HG03442 (cell line): ENCODE data around the gene ZFYVE27.

Experiments used
- ATAC-seq: cut with Tn5 transposase; IDR thresholded peaks from one replicate; pipeline ENCODE4 v1.9.1; 2021; ENCODE audit warnings: mild to moderate bottlenecking, moderate library complexity; ENCODE audit not compliant: unreplicated experiment

Gene ZFYVE27

DNA sequence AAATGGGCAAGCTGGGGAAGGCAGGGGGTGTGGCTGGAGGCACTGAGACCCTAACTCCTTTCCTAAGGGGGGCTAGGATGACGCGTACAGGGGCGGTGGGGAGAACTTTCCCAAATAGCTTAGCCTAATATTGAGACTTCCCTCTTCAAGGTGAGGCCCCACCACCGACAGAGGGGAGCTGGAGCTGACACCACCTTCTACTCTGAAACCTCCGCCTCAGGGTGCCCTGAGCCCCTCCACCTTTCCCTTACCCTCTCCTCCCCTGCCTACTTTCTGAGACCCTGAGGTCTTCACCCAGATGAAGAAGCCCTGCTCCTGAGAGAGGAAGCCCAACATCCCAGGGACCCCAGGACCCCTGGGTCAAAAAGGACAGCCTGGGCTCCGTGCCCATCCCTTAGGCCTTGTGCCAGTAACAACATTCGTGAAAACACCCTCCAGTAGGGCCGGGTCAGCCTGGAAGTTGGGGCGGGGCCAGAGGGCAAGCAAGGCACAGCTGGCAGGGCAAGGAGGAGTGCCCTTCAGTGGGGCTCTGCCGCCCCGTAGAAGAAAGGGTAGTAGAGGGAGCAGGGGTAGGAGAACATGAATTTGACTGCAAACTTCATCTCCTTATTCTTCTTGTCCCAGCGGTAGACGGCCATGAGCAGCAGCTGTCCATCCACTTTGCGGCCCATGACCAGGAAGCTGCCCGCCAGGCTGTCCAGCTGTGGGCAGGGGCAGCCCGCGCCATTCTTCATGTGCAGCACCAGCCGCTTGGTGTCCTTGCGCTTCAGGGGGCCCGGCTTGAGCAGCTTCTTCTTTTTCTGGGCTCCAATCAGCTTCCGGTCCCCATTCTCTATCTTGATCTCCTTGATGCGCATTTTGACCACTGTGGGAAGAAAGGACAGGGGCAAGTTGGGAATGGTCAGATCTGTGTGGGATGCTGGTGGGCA is 30.3 kb downstream of the ZFYVE27 start:
- no peak for ATAC-seq

DNA sequence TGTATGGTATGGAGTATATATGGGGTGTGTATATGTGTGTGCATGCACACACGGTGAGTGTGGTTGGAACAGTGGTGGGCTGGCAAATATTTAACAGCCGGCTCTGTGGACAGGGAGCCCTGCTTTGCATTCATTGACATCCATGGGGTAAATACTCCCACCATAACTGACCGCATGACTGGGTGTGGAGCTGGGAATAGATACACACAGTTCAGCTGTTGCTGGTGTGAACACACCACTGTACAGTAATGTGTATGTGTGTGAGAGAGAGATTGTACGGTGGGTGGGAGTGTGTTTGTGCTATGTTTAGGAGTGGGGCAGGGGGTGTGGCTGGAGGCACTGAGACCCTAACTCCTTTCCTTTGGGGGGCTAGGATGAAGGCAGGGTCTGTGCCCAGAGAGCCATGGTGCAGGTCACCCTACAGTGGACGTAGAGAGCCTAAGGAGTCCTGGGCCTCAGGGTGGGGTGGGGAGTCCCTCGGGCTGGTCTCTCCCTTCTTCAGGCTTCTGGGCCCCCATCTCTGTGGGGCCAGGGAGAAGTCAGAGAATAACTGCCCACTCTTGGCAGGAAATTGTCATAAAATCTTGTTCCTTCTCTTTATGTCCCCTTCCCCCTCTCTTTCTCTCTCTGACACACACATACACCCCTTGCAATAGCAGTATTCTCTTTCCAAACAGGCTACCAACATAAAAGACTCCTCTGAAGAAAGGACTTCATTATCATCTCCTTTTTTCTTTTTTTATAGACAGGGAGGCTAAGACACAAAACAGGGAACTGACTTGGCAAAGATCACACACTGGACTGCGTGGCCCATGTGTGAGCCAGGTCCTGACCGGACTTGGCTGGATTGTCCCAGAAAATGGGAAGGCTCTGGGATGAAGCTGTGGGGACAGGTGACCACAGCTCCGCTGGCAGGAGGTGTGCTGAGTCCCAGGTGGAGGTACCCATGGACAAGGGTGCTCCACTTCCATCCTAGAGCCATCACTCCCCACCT is 31.7 kb downstream of the ZFYVE27 start:
- ATAC-seq = no peak

DNA sequence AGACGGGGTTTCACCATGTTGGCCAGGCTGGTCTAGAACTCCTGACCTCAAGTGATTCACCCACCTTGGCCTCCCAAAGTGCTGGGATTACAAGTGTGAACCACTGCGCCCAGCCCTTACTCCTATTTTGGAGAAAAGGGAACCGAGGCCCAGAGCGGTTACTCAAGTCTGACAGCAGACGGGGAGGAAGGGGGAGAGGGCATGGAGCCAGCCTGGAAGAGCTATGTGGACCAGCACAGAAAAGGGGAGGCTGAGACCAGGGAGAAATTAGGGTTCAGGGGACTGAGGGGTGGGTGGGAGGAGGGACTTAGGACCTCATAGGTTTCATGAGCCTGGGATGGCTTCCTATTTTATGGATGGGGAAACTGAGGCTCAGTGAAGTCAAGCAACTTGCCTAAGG is 33.3 kb downstream of the ZFYVE27 start:
- no peak for ATAC-seq

DNA sequence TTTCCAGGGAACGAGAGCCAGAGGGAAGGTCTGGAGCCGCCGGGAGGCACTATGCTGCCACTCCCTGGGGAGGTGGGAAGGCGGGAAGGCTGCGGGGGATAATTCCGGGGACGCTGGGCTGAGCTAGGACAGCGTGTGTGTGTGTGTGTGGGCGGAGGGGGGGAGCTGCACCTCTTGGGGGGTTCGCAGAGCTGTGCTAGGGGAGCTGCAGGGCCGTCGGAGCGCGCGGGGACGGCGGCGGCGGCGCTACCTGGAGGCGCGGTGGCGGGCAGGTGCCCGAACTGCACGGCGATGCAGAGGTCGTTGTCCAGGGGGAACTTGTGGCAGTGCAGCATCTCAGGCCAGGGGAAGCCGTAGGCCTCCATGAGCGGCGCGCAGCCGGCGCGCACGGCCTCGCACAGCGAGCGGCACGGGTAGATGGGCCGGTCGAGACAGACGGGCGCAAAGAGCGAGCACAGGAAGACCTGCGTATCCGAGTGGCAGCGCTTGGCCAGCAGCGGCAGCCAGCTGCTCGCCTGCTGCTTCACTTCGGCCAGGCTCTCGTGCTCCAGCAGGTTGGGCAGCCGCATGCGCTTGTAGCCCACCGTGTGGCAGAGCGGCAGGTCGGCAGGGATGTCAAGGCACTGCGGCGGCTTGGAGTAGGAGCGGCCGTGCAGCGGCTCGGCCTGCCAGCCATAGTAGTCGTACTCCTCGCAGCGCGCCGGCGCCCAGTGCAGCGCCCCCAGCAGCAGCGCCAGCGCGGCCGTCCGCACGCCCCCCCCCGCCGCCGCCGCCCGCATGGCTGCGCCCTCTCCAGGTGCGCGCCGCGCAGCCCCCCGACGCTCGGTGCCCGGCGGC is 34.3 kb downstream of the ZFYVE27 start:
- ATAC-seq = no peak

DNA sequence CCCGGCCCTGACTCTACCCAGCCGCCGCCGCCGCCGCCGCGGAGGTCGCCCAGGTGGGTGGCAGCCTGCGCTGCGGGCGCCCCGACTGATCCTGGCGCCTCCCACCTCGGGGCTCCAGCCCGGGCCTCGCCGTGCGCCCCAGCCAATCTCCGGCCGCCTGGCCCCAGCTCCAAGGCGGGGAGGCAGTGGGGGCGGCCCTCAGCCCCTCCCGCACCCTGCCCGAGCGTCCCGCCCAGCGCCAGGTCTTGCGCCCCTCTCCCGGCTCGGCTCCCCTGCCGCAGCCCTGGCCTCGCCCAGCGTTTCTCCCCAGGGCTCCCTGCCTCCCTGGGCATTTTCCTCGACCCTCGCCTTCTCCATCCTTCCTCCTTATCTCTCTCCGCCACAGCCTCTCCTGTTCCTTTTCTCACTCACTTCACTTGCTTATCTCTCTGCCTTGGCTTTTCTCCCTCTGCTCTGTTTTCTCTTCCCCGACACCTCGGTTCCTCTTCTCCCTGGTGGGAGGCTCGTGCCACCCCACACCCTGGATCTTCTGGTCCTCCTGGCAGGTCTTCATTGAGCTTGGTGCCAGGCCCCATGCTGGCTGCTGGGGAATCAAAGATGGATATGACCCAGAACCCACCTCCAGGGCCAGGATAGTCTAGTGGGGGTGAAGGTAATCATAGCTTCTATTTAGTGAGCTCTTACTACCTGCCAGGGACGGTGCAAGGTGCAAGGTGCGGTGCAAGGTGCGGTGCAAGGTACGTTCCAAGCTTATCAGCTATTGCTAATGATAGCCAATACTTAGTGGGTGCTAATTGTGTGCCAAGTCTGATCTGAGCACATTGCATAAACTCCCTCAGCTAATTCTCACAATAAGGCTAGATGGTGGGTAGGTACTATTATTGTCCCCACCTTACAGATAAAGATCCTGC is 35.2 kb downstream of the ZFYVE27 start, which contains the start of gene SFRP5:
SFRP5 (minus strand) TSS at position 87 of the 911 bp plus-strand sequence. CDS start 166 bp downstream, outside the sequence.
- ATAC-seq = no peak

DNA sequence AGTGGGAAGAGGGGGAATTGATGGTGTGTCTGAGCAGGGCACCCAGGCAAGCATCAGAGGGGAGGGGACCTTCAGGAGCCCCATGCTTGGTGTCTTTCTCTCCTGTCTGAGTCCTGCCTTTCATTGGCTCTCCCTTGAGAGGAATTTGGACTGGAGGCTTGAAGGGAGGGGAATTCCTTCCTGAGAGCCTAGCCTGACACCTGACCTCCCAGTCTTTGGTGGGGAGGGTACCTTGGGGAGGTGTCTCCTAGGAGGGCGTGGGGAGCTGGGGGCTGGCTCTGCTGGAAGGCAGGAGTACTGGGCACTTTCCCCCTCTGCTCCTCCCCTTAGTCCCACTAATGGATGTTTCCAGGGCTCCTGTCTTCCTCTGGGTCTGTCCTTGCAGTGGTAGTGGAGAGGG is 36.2 kb downstream of the ZFYVE27 start:
- no peak for ATAC-seq

DNA sequence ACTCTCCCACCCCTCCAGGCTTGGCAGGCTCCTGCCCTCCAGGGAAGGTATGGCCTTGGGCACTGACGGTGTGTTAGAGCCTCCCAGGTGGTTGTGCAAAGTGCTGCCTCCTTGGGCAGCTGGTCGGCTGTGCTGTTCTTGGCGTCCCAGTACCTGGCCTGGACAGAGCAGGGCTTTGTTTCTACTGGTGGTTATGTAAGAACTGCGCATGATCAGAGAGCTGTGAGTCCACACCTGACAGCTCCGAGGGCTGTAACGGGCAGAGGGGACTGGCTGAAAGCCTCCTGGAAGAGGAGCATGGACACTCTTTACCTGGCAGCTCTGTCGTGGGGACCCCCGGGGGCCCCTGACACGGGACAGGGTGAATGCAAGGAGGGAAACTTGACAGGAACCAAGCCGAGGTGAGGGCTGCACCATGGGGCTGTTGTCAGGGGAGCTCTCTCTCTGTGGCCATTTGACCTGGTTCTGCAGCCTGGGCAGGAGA is 37.9 kb downstream of the ZFYVE27 start:
- no peak for ATAC-seq

DNA sequence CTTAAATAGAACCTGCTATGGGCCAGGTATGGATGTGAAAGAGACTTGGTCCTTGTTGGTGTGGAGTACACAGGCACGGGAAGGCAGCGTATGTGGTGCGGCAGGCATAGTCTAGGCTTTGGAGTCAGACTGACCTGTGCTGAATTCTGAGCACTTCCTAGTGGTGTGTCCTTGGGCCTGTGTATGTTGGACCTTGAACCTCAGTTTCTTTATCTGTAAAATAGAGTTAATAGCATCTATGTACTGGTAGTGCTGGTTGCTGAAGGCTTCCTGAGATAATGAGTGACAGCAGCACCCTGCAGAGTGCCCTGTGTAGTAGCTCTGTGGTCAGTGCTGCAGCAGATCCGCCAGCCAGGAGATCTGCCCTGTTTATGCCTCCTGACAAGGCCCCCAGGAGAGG is 40.2 kb downstream of the ZFYVE27 start:
- ATAC-seq = no peak

DNA sequence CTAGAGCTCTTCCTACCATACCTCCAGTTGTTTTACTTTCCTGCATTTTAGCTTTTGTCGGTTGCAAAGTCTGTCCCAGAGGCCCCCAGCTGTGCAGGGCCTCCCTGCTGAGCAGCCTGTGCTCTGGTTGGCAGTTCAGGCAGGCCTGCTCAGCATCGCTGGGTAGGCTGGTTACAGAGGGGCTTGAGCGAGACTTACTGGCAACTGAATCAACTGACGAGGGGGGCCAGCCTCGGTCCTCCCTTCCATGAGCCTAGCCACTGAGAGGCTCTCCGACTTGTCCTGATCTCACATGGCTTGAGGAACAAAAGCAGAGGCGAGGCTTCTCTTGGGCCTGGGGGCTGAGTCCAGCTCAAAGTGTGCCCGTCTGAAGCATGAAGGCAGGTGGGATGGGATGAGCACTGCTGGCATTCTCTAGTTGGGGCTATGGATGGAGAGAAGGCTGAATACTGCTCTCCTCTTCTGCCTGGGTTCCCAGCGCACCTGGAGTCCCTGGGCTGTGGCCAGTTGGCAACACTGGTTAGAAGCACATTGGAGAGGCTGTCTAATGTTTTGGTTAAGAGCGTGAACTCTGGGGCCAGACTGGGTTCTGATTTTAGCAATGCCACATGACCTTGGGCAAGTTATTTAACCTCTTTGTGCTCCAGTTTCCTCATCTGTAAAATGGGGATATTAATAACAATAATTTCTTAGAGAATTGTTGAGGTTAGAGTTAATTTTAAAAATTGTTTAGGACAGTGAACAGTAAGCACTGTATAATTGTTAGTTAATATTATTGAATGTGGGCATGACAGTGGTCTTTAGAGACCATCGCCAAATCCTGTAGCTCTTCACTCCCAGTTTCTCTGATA is 41.7 kb downstream of the ZFYVE27 start:
- ATAC-seq = no peak

DNA sequence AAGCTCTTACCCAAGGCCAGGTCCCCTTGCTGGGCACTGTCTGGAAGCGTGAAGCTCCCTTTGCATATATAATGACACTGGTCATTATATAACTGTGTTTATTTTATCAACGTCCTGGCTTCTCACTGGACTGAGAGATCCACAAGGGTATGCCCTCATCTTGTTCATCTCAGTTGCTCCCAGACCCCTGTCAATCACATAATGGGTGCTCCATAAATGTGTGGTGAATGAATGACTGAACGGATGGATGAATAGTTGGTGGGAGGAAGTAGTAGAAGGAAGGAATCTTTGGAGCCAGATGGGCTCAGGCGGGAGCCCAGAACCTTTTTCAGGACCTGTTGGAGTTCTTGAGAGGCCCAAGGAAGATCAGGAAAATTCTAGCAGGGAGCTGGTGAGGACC is 42.6 kb downstream of the ZFYVE27 start:
- ATAC-seq = no peak

DNA sequence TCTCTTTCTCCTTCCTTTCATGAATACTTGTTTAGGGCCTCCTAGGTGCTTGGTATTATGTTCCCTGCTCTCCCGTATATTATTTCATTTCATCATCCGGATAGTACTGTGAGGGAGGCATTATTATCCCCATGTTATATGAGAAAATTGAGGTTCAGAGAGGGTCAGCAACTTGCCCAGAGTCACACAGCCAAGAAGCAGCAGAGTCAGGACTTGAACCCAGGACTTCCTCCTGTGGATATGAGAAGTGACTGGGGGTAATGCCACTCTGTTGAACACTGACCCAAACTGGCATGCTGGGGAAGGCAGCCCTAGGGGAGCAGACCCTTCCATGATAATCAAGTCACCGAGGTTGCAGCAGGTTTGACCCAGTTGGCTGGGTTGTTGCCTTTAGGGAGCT is 43.0 kb downstream of the ZFYVE27 start:
- ATAC-seq = no peak

DNA sequence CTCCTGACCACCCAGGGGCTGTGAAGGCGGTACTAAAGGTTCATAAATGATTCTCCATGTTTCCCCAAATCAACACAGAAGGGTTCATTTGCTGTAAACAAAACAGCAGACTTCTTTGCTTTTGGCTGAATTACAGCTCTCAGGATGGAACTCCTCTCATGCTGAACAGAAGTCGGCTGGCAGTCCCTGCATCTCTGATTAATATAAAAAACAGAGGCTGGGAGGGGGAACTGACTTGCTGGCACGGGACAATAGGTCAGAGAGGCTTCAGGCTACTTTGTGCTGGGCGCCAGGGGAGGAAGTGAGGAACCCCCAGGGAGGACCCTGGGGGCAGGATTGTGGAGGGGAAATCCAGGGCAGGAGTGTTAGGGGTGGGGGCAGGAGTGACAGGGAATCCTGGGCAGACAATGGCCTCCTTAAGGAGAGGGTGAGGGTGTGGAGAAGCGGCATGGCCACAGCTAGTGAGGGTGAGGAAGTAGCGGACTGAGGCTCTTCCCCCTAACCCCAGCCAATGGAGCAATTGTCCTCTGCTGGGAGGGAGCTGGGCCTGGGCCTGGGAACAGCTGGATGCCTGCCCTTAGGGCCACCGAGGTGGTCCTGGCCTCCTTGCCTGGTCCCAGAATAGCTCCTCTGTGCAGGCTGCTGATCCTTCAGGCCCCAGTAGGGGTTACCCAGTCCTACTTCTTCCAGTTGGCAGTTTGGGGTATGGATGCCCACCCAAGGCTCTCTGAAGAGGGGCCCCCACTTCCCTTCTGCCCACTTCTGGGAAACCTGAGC is 44.1 kb downstream of the ZFYVE27 start:
- no peak for ATAC-seq

DNA sequence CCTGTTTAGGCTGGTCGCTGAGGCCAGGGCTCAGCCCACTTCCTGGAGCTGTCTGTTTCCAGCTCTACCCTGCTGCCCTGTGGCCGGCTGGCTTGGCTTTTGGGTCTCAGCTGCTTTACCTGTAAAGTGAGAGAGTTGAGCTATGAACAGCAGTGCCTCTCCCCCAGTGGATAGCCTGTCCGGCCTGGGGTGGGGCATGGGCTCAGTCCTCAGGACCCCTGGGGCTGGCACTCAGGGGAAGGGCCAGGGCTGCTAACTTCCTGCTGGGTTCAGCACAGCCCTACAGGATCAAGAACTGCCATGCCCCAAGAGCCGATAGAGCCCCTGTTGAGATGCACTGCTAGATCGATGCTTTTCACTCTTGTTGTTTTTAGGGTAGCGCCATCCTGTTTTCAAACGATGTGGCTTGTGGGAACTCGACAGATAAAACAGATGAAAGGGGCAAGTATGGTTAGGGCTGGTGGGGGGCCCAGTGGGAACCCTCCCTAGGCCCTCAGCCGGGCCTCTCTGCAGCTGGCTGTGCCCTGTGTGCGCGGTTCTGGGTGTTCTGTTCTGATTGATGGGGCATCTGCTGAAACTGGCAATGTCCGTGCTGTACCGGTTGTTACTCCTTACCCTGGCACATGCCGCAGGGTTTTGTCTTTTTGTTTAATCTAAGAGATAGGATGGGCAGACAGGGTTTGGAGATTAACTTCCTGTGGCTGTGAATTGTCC is 44.8 kb downstream of the ZFYVE27 start:
- no peak for ATAC-seq

DNA sequence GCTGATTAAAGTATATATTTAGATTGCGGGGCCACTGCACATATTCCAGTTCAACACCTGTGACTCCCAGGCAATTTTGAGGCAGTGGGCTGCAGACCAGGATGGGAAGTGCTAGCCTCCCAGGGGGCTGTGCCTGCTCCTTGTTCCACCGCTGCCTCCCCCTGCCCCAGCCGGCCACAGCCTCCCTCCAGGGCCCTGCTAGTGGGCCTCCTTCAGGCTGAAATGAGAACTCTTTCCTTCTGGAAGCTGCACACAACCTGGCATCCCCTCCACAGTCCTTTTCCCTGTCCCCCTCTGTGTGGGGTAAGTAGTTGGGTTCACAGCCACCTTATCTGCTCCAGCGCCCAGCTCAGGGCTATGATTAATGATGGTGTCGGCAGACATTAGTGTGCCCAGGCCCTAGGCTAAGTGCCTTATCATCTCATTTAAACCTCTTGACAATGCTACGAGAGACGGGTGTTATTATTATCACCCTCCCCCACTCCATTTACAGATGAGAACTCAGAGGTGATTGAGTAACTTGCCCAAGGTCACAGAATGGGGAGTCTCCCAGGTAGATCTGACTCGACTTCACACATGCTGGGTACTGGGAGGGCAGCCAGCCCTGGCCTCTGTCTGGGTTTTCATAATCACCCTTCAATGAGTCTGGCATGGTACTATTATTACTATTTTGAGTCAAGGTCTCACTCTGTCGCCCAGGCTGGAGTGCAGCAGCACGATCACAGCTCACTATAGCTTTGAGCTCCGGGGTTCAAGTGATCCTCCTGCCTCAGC is 45.7 kb downstream of the ZFYVE27 start:
- no peak for ATAC-seq

DNA sequence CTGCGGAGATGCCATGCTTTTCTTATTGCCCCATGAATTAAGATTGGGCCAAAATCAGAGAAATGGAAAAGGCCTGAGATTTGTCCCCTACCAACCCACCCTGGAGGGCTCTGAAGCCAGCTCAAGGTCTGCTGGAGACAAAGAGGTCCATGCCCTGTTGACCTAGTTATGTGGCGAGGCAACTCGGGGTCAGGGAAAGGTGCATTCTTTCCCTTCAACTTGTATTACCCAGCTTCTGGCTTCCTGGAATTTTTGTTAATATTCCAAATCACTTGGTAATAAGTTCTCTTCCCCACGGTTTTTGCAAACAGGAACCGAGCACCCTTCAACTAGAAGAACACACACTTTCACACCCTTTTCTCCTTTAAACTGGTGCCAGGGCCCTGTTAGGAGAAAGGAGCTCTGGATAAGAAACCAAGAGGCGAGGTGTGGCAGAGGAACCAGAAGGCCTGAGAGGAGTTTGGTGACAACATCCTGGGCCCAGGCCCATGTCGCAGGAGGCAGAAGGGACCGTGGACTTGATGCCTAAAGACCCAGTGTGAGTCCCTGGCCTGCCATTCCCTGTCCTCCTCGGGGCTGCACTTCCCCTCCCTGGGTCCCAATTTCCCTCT is 47.4 kb downstream of the ZFYVE27 start:
- ATAC-seq = no peak

DNA sequence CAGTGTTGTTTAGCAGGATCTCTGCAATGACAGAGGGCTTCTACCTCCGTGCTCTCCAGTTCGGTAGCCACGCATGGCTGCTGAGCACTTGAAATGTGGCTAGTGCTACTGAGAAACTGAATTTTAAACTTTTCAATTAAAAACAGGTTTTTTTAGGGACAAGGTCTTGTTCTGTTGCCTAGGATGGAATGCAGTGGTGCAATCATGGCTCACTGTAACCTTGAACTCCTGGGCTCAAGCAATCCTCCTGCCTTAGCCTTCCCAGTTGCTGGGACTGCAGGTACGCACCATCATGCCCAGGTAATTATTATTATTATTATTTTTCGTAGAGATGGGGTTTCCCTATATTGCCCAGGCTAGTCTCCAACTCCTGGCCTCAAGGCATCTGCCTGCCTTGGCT is 48.3 kb downstream of the ZFYVE27 start:
- no peak for ATAC-seq
